ENCODE results near the gene LNX2.

- no peak for TF ChIP-seq CTCF (IDR thresholded peaks at IDR 0.05; ENCODE audit: insufficient read depth, low read length, poor library complexity, severe bottlenecking)
- no peak for TF ChIP-seq EZH2phosphoT487 (conservative IDR thresholded peaks at IDR 0.05; ENCODE audit: low read length)
Observed at GRCh38 chr13:27516103-27516502, 104.2 kb downstream of the LNX2 start.
